Sigmoid colon (tissue), 4 donors: ENCODE results near the gene SULT2B1.

Experiments
- EP300 ChIP-seq, 4 donors: sonication (generic); formaldehyde crosslinking; IDR thresholded peaks; one replicate each; pipeline ENCODE4 v1.6.1; 2017; ENCODE audit warnings: antibody characterized with exemption in 4 of 4
- POLR2A ChIP-seq, 2 donors: fragments of 450-650 bp; IDR thresholded peaks; one replicate each; pipeline ENCODE4 v1.6.1; 2016; ENCODE audit warnings: antibody characterized with exemption in 2 of 2, mild to moderate bottlenecking in 2 of 2, moderate library complexity in 2 of 2
- POLR2AphosphoS5 ChIP-seq, 4 donors: sonication (generic); formaldehyde crosslinking; IDR thresholded peaks; one replicate each; pipeline ENCODE4 v1.6.1; 2017; ENCODE audit warnings: antibody characterized with exemption in 4 of 4
- TF ChIP-seq, protein P1 (sequence below), 4 experiments: fragments of 450-650 bp in 3 of 4; fragments of 200-600 bp in 1 of 4; IDR thresholded peaks; one replicate each; pipeline ENCODE4 v1.5.1; 2016 to 2019; ENCODE audit warnings: antibody characterized with exemption in 4 of 4, mild to moderate bottlenecking in 3 of 4, moderate library complexity in 2 of 4

DNA sequence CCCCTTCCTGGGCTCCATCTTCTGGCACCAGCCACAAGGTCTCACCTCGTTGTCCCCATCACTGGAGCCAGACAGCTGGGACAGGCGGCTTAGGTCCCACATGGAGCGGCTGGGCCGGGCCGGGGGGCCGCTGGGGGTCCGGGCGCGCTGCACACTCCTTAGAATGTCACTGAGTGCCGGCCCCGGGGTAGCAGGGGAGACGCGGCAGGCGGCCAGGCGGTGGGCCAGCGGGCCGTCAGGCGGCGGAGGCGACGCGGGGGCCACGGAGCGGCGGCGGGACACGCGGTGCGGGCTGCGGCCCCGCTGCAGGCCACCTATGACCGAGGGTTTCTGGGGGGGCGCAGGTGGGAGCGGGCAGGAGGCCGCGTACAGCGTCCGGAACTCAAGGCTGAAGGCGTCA is 51.5 kb downstream of the SULT2B1 start:
- TF ChIP-seq, protein P1, sequence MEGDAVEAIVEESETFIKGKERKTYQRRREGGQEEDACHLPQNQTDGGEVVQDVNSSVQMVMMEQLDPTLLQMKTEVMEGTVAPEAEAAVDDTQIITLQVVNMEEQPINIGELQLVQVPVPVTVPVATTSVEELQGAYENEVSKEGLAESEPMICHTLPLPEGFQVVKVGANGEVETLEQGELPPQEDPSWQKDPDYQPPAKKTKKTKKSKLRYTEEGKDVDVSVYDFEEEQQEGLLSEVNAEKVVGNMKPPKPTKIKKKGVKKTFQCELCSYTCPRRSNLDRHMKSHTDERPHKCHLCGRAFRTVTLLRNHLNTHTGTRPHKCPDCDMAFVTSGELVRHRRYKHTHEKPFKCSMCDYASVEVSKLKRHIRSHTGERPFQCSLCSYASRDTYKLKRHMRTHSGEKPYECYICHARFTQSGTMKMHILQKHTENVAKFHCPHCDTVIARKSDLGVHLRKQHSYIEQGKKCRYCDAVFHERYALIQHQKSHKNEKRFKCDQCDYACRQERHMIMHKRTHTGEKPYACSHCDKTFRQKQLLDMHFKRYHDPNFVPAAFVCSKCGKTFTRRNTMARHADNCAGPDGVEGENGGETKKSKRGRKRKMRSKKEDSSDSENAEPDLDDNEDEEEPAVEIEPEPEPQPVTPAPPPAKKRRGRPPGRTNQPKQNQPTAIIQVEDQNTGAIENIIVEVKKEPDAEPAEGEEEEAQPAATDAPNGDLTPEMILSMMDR (IDR thresholded peaks at IDR 0.05), result no peak
- TF ChIP-seq POLR2AphosphoS5 (IDR thresholded peaks at IDR 0.05) (no peak), POLR2A (IDR thresholded peaks at IDR 0.05) (no peak), EP300 (IDR thresholded peaks at IDR 0.05) (no peak)
